Suprapubic skin (tissue), 4 donors: ENCODE measurements around the gene TSPAN18.

Experiments
- EP300 ChIP-seq: sonication (generic); formaldehyde crosslinking; IDR thresholded peaks from one replicate; pipeline ENCODE4 v1.6.1; 2017; ENCODE audit warnings: antibody characterized with exemption
- POLR2A ChIP-seq, 2 donors: fragments of 450-650 bp; IDR thresholded peaks; one replicate each; pipeline ENCODE4 v1.6.1; 2017; ENCODE audit warnings: antibody characterized with exemption in 2 of 2, mild to moderate bottlenecking in 2 of 2, moderate library complexity in 2 of 2
- POLR2AphosphoS5 ChIP-seq, 3 donors: sonication (generic); formaldehyde crosslinking; IDR thresholded peaks; one replicate each; pipeline ENCODE4 v1.6.1; 2017; ENCODE audit warnings: antibody characterized with exemption in 3 of 3
- TF ChIP-seq, protein P1 (sequence below), 2 donors: fragments of 200-600 bp in 1 of 2; fragments of 450-650 bp in 1 of 2; sonication (generic) in 1 of 2; IDR thresholded peaks; one replicate each; pipeline ENCODE4 v1.5.1; 2016 to 2019; ENCODE audit warnings: antibody characterized with exemption in 2 of 2, mild to moderate bottlenecking in 1 of 2, moderate library complexity in 1 of 2

- TF ChIP-seq EP300: no peak
- TF ChIP-seq, protein P1, sequence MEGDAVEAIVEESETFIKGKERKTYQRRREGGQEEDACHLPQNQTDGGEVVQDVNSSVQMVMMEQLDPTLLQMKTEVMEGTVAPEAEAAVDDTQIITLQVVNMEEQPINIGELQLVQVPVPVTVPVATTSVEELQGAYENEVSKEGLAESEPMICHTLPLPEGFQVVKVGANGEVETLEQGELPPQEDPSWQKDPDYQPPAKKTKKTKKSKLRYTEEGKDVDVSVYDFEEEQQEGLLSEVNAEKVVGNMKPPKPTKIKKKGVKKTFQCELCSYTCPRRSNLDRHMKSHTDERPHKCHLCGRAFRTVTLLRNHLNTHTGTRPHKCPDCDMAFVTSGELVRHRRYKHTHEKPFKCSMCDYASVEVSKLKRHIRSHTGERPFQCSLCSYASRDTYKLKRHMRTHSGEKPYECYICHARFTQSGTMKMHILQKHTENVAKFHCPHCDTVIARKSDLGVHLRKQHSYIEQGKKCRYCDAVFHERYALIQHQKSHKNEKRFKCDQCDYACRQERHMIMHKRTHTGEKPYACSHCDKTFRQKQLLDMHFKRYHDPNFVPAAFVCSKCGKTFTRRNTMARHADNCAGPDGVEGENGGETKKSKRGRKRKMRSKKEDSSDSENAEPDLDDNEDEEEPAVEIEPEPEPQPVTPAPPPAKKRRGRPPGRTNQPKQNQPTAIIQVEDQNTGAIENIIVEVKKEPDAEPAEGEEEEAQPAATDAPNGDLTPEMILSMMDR (IDR thresholded peaks at IDR 0.05): no peak
- TF ChIP-seq POLR2A (IDR thresholded peaks at IDR 0.05): no peak
- TF ChIP-seq POLR2AphosphoS5 (IDR thresholded peaks at IDR 0.05): no peak
Observed at GRCh38 chr11:44738791-44739190, 12.0 kb downstream of the TSPAN18 start.
